ENCODE results near the gene NIPAL1.

NIPAL1 gene

GRCh38 chr4:48078862-48079655 lies 62.5 kb downstream of the NIPAL1 start:
- H3K9me3 ChIP-seq (ENCODE audit: insufficient read depth, low read length, severe bottlenecking): no peaks in the 10 kb centered on the region
- H3K79me2 ChIP-seq (ENCODE audit: insufficient read depth, low read length): no peaks in the 10 kb centered on the region
- H3K4me1 ChIP-seq (ENCODE audit: insufficient read depth, low read length): no peaks in the 10 kb centered on the region
- H4K20me1 ChIP-seq (ENCODE audit: insufficient read depth, low read length): no peaks in the 10 kb centered on the region
- no peak overlapping the region for H3K9ac ChIP-seq (ENCODE audit: low read depth, low read length)
- no peak overlapping the region for H2AFZ ChIP-seq (ENCODE audit: low read depth, low read length)
- H3K27me3 ChIP-seq (ENCODE audit: insufficient read depth, low read length, poor library complexity): no peaks in the 10 kb centered on the region
- no peak overlapping the region for H3K27ac ChIP-seq (ENCODE audit: low read length)
- DNase-seq (no peak), ATAC-seq (ENCODE audit: insufficient read depth, low read depth) (no peak)
- no peaks in the 10 kb centered on the region for H3K36me3 ChIP-seq (ENCODE audit: insufficient read depth, low read length)
- H3K4me2 ChIP-seq (ENCODE audit: insufficient read depth, low read length): no peak overlapping the region
- TF ChIP-seq EZH2 (IDR thresholded peaks at IDR 0.05; ENCODE audit: borderline replicate concordance, low read depth, low read length, severe bottlenecking): no peak
- TF ChIP-seq, protein P1, sequence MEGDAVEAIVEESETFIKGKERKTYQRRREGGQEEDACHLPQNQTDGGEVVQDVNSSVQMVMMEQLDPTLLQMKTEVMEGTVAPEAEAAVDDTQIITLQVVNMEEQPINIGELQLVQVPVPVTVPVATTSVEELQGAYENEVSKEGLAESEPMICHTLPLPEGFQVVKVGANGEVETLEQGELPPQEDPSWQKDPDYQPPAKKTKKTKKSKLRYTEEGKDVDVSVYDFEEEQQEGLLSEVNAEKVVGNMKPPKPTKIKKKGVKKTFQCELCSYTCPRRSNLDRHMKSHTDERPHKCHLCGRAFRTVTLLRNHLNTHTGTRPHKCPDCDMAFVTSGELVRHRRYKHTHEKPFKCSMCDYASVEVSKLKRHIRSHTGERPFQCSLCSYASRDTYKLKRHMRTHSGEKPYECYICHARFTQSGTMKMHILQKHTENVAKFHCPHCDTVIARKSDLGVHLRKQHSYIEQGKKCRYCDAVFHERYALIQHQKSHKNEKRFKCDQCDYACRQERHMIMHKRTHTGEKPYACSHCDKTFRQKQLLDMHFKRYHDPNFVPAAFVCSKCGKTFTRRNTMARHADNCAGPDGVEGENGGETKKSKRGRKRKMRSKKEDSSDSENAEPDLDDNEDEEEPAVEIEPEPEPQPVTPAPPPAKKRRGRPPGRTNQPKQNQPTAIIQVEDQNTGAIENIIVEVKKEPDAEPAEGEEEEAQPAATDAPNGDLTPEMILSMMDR (IDR thresholded peaks at IDR 0.05; ENCODE audit: borderline replicate concordance, extremely low read depth, low read length, poor library complexity, severe bottlenecking): no peak
- H3K4me3 ChIP-seq (ENCODE audit: low read depth in 1 of 2, low read length in 2 of 2): no peak overlapping the region

DNA sequence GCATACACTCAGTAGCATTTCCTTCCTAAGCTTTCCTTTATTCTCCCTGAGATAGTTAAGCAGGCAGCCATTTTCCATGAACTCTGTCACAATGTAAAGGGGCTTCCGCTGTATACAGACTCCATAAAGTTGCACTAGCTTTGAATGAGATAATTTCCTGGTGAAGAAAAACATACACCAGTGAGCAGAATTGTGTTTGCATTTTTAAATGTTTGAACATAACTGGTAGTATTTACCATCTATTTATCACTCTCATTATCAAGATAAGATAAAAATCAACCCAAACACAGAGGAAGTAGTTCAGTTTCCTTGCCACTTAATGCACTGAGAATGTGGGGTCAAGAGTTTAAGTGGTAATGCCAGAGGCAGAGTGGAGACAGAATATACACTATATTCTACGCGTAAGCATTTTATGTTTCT lies 63.4 kb downstream of the NIPAL1 start:
- H3K9ac ChIP-seq (ENCODE audit: low read depth, low read length): no peak overlapping the region
- H4K20me1 ChIP-seq (ENCODE audit: insufficient read depth, low read length): no peaks in the 10 kb centered on the region
- H3K79me2 ChIP-seq (ENCODE audit: insufficient read depth, low read length): no peaks in the 10 kb centered on the region
- no peaks in the 10 kb centered on the region for H3K27me3 ChIP-seq (ENCODE audit: insufficient read depth, low read length, poor library complexity)
- no peak overlapping the region for H3K4me3 ChIP-seq (ENCODE audit: low read depth in 1 of 2, low read length in 2 of 2)
- no peak overlapping the region for H3K4me2 ChIP-seq (ENCODE audit: insufficient read depth, low read length)
- H3K27ac ChIP-seq (ENCODE audit: low read length): no peak overlapping the region
- H2AFZ ChIP-seq (ENCODE audit: low read depth, low read length): no peak overlapping the region
- no peaks in the 10 kb centered on the region for H3K9me3 ChIP-seq (ENCODE audit: insufficient read depth, low read length, severe bottlenecking)
- H3K36me3 ChIP-seq (ENCODE audit: insufficient read depth, low read length): no peaks in the 10 kb centered on the region
- TF ChIP-seq EZH2 (IDR thresholded peaks at IDR 0.05; ENCODE audit: borderline replicate concordance, low read depth, low read length, severe bottlenecking): no peak
- TF ChIP-seq, protein P1 (IDR thresholded peaks at IDR 0.05; ENCODE audit: borderline replicate concordance, extremely low read depth, low read length, poor library complexity, severe bottlenecking): no peak
- DNase-seq (no peak), ATAC-seq (ENCODE audit: insufficient read depth, low read depth) (no peak)
- no peaks in the 10 kb centered on the region for H3K4me1 ChIP-seq (ENCODE audit: insufficient read depth, low read length)

GRCh38 chr4:48081196-48081595 lies 64.6 kb downstream of the NIPAL1 start:
- DNase-seq: no peak

More at GRCh38 chr4:48081196-48081595, 64.6 kb downstream of the NIPAL1 start:
- no peak for ATAC-seq (ENCODE audit: insufficient read depth, low read depth)
- Histone ChIP-seq H3K4me2 (ENCODE audit: insufficient read depth, low read length) (no peak overlapping the region), H3K9ac (ENCODE audit: low read depth, low read length) (no peak overlapping the region), H3K36me3 (ENCODE audit: insufficient read depth, low read length) (no peaks in the 10 kb centered on the region), H3K27ac (ENCODE audit: low read length) (no peak overlapping the region), H3K9me3 (ENCODE audit: insufficient read depth, low read length, severe bottlenecking) (no peaks in the 10 kb centered on the region), H3K27me3 (ENCODE audit: insufficient read depth, low read length, poor library complexity) (no peaks in the 10 kb centered on the region), H3K79me2 (ENCODE audit: insufficient read depth, low read length) (no peaks in the 10 kb centered on the region), H4K20me1 (ENCODE audit: insufficient read depth, low read length) (no peaks in the 10 kb centered on the region), H3K4me3 (ENCODE audit: low read depth in 1 of 2, low read length in 2 of 2) (no peak overlapping the region), H2AFZ (ENCODE audit: low read depth, low read length) (no peak overlapping the region), H3K4me1 (ENCODE audit: insufficient read depth, low read length) (no peaks in the 10 kb centered on the region)
- TF ChIP-seq, protein P1 (IDR thresholded peaks at IDR 0.05; ENCODE audit: borderline replicate concordance, extremely low read depth, low read length, poor library complexity, severe bottlenecking): no peak
- no peak for TF ChIP-seq EZH2 (IDR thresholded peaks at IDR 0.05; ENCODE audit: borderline replicate concordance, low read depth, low read length, severe bottlenecking)

Measured in DND-41 (cell line).